Spleen (tissue), 11 donors: ENCODE results near the gene AFAP1L2. TPM values are rescaled to one million over a fixed set of nuclear protein-coding genes. Genes with fewer than 3 reads are reported as not detected.
A peak's percentile ranks its signal among the peaks of the same experiment; 100 is the strongest.

Source experiments
- DNase-seq: peaks from one replicate; pipeline ENCODE4 v3.0.0-alpha.2; 2020
- H3K27ac ChIP-seq, 8 donors: fragments of 200-600 bp; sonication (generic) in 7 of 8; 1 replicate in 4 of 8; 2 replicates in 4 of 8; pipeline versions ENCODE4 v1.5.0 to v1.8.0; 2016 to 2021; ENCODE audit warnings: inconsistent platforms in 4 of 8, mild to moderate bottlenecking in 4 of 8, moderate library complexity in 1 of 8
- H3K27me3 ChIP-seq, 7 donors: fragments of 200-600 bp; sonication (generic) in 6 of 7; replicated peaks in 1 of 7; 1 replicate in 4 of 7; 2 replicates in 3 of 7; pipeline versions ENCODE4 v1.5.0 to v1.8.0; 2016 to 2021; ENCODE audit warnings: inconsistent platforms in 3 of 7, mild to moderate bottlenecking in 1 of 7
- H3K36me3 ChIP-seq, 6 donors: fragments of 200-600 bp; sonication (generic) in 5 of 6; 1 replicate in 4 of 6; 2 replicates in 2 of 6; pipeline versions ENCODE4 v1.5.0 to v1.8.0; 2016 to 2021; ENCODE audit warnings: inconsistent platforms in 2 of 6
- H3K4me1 ChIP-seq, 6 donors: fragments of 200-600 bp; sonication (generic) in 5 of 6; 1 replicate in 3 of 6; 2 replicates in 3 of 6; pipeline versions ENCODE4 v1.5.0 to v1.8.0; 2016 to 2021; ENCODE audit warnings: inconsistent platforms in 3 of 6
- H3K4me3 ChIP-seq, 8 donors: fragments of 200-600 bp; sonication (generic) in 7 of 8; 1 replicate in 4 of 8; 2 replicates in 4 of 8; pipeline versions ENCODE4 v1.5.0 to v1.8.0; 2016 to 2021; ENCODE audit warnings: inconsistent platforms in 4 of 8, mild to moderate bottlenecking in 4 of 8, moderate library complexity in 2 of 8
- H3K9me3 ChIP-seq, 8 donors: fragments of 200-600 bp; sonication (generic) in 7 of 8; 1 replicate in 4 of 8; 2 replicates in 4 of 8; pipeline versions ENCODE4 v1.5.0 to v1.8.0; 2016 to 2021; ENCODE audit warnings: inconsistent platforms in 4 of 8
- CTCF ChIP-seq, 11 experiments: fragments of 200-600 bp in 7 of 11; fragments of 450-650 bp in 4 of 11; sonication (generic) in 4 of 11; IDR thresholded peaks in 8 of 11; conservative IDR thresholded peaks in 3 of 11; 1 replicate in 7 of 11; 2 replicates in 4 of 11; pipeline versions ENCODE4 v1.4.0 to v1.8.0; 2016 to 2021; ENCODE audit warnings: antibody characterized with exemption in 11 of 11, inconsistent platforms in 4 of 11, mild to moderate bottlenecking in 1 of 11
- POLR2A ChIP-seq, 3 donors: fragments of 450-650 bp; IDR thresholded peaks; one replicate each; pipeline ENCODE4 v1.5.1; 2017; ENCODE audit warnings: antibody characterized with exemption in 3 of 3, mild to moderate bottlenecking in 1 of 3
- POLR2AphosphoS5 ChIP-seq, 3 donors: sonication (generic); formaldehyde crosslinking; IDR thresholded peaks; one replicate each; pipeline ENCODE4 v1.5.1; 2017; ENCODE audit warnings: antibody characterized with exemption in 3 of 3
- WGBS, 5 donors: extraction: QIAGEN DNeasy Blood & Tissue Kit in 3 of 5; methylation state at CpG; one replicate each; pipeline versions ENCODE4 v1.1.5 to v1.1.7; 2013 to 2018; 5-methylcytosine and 5-hydroxymethylcytosine counted together
- intact Hi-C: fragments of 100-400 bp; cut with DNase I; formaldehyde crosslinking; loops from one replicate; pipeline ENCODE4 v1.15.0; 2023; ENCODE audit warnings: low total_unique reads
- polyA plus RNA-seq, 3 donors: library from polyadenylated mRNA; stranded (reverse); fragments of 200-250 nt; gene quantifications; one replicate each; pipeline ENCODE4 v1.2.1, GENCODE V29; 2013
- total RNA-seq, 7 donors: library from RNA; depleted of rRNA in 3 of 7; stranded (reverse); fragments of >200 nt in 3 of 7; fragmentation: NEBNext Ultra II Directional in 4 of 7; extraction: Animal tissue kit (Norgen Biotek cat#: 25700) in 4 of 7; gene quantifications; one replicate each; pipeline versions ENCODE4 v1.1.0 to v1.2.1, GENCODE V29; 2016 to 2021
- donor health status: healthy with polysubstance abuse.
- donor health status: DM: no; HTN: no; CAD: no; lungs with moderate emphysema.
- donor health status: DM: no; HTN: no; CAD: no.
- donor health status: Bipolar disorder and iron deficiency.
- donor health status: healthy.
- donor health status: DM: no; HTN: no; CAD: no.
- donor health status: DM: yes; HTN: yes; CAD: no.

The AFAP1L2 gene
- total and polyA plus RNA-seq, 10 donors = 18.3 to 273 (median 180) TPM

DNA sequence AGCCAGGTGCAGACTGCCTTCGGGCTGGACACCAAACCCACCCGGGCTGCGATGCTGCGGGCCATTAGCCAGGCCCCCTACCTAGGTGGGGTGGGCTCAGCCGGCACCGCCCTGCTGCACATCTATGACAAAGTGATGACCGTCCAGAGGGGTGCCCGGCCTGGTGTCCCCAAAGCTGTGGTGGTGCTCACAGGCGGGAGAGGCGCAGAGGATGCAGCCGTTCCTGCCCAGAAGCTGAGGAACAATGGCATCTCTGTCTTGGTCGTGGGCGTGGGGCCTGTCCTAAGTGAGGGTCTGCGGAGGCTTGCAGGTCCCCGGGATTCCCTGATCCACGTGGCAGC lies 115.2 kb downstream of the AFAP1L2 start:
- no peak for TF ChIP-seq POLR2A (IDR thresholded peaks at IDR 0.05)
- peak in 2 of 3 donors; percentile 32 to 73 for TF ChIP-seq POLR2AphosphoS5 (IDR thresholded peaks at IDR 0.05)
- no peaks in the 10 kb centered on the region for H3K27me3 ChIP-seq
- 91 to 95% (median 92%) methylated on average over 9 to 16 of the region's 16 CpGs for WGBS, 5 donors
- no peaks in the 10 kb centered on the region for H3K9me3 ChIP-seq
- peak overlapping the region in 1 of 8 donors; percentile 48 for H3K27ac ChIP-seq
- peaks cover 0 to 34% (median 3%) of the 10 kb centered on the region in 6 donors for H3K36me3 ChIP-seq
- no peak overlapping the region for H3K4me3 ChIP-seq
- intact Hi-C loops = no loop called here
- DNase-seq = peak; percentile 71
- peaks cover 0 to 17% (median 9%) of the 10 kb centered on the region in 6 donors for H3K4me1 ChIP-seq

- peak overlapping the region in 2 of 8 donors; percentile 20 to 48 for H3K27ac ChIP-seq
- no peaks in the 10 kb centered on the region for H3K9me3 ChIP-seq
- H3K4me1 ChIP-seq = peaks cover 0 to 17% (median 9%) of the 10 kb centered on the region in 6 donors
- intact Hi-C loops = no loop called here
- 60 to 78% (median 61%) methylated on average over 8 to 11 of the region's 11 CpGs for WGBS, 5 donors
- TF ChIP-seq CTCF (IDR thresholded peaks at IDR 0.05 in 8 of 11, conservative IDR thresholded peaks at IDR 0.05 in 3 of 11) (no peak), POLR2AphosphoS5 (IDR thresholded peaks at IDR 0.05) (peak in 1 of 3 donors; percentile 23), POLR2A (IDR thresholded peaks at IDR 0.05) (no peak)
- peak; percentile 33 for DNase-seq
- no peaks in the 10 kb centered on the region for H3K27me3 ChIP-seq
- no peak overlapping the region for H3K4me3 ChIP-seq
- peaks cover 0 to 29% (median 3%) of the 10 kb centered on the region in 6 donors for H3K36me3 ChIP-seq
Observed at GRCh38 chr10:114288424-114289095, 115.7 kb downstream of the AFAP1L2 start.

- WGBS, 5 donors = 64 to 80% (median 69%) methylated on average over 8 of the region's 8 CpGs
- peaks cover 0 to 17% (median 9%) of the 10 kb centered on the region in 6 donors for H3K4me1 ChIP-seq
- no peaks in the 10 kb centered on the region for H3K27me3 ChIP-seq
- intact Hi-C loops = no loop called here
- TF ChIP-seq POLR2AphosphoS5 (IDR thresholded peaks at IDR 0.05) (peak in 1 of 3 donors; percentile 12), POLR2A (IDR thresholded peaks at IDR 0.05) (no peak), CTCF (IDR thresholded peaks at IDR 0.05 in 8 of 11, conservative IDR thresholded peaks at IDR 0.05 in 3 of 11) (no peak)
- peaks cover 0 to 15% (median 3%) of the 10 kb centered on the region in 6 donors for H3K36me3 ChIP-seq
- DNase-seq = peak; percentile 54
- H3K9me3 ChIP-seq = no peaks in the 10 kb centered on the region
- H3K27ac ChIP-seq = no peak overlapping the region
- H3K4me3 ChIP-seq = no peak overlapping the region
Observed at GRCh38 chr10:114286921-114287320, 117.4 kb downstream of the AFAP1L2 start.

DNA sequence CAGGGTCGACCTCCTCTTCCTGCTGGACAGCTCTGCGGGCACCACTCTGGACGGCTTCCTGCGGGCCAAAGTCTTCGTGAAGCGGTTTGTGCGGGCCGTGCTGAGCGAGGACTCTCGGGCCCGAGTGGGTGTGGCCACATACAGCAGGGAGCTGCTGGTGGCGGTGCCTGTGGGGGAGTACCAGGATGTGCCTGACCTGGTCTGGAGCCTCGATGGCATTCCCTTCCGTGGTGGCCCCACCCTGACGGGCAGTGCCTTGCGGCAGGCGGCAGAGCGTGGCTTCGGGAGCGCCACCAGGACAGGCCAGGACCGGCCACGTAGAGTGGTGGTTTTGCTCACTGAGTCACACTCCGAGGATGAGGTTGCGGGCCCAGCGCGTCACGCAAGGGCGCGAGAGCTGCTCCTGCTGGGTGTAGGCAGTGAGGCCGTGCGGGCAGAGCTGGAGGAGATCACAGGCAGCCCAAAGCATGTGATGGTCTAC lies 118.3 kb downstream of the AFAP1L2 start:
- no peaks in the 10 kb centered on the region for H3K9me3 ChIP-seq
- peak overlapping the region in 2 of 8 donors; percentile 21 to 33 for H3K27ac ChIP-seq
- TF ChIP-seq POLR2A (IDR thresholded peaks at IDR 0.05) = no peak
- TF ChIP-seq CTCF (IDR thresholded peaks at IDR 0.05 in 8 of 11, conservative IDR thresholded peaks at IDR 0.05 in 3 of 11) = no peak
- peak; percentile 67 to 85 (median 73) for TF ChIP-seq POLR2AphosphoS5 (IDR thresholded peaks at IDR 0.05)
- H3K36me3 ChIP-seq = peaks cover 0 to 5% (median 1%) of the 10 kb centered on the region in 6 donors
- WGBS, 5 donors = 80 to 98% (median 85%) methylated on average over 3 to 31 of the region's 31 CpGs
- DNase-seq = peak; percentile 79
- H3K4me1 ChIP-seq = peaks cover 0 to 17% (median 9%) of the 10 kb centered on the region in 6 donors
- no peak overlapping the region for H3K4me3 ChIP-seq
- no peaks in the 10 kb centered on the region for H3K27me3 ChIP-seq
- intact Hi-C loops = no loop called here
